Ovary (tissue), 3 donors: ENCODE data around the gene RSL1D1.

ENCODE experiments used
- CTCF ChIP-seq, 3 donors: fragments of 450-650 bp in 2 of 3; fragments of 200-600 bp in 1 of 3; IDR thresholded peaks; one replicate each; pipeline versions ENCODE4 v1.5.1 to v1.8.0; 2016 to 2022; ENCODE audit warnings: antibody characterized with exemption in 3 of 3, mild to moderate bottlenecking in 1 of 3
- POLR2A ChIP-seq: fragments of 450-650 bp; IDR thresholded peaks from one replicate; pipeline ENCODE4 v1.6.1; 2017; ENCODE audit warnings: antibody characterized with exemption, mild to moderate bottlenecking, moderate library complexity
- donor health status: DM: no; HTN: no; CAD: no.

- TF ChIP-seq CTCF (IDR thresholded peaks at IDR 0.05) = no peak
- no peak for TF ChIP-seq POLR2A
These were observed 5.8 kb upstream of the RSL1D1 start for GRCh38 chr16:11857161-11857560.
